AG10803 (cell line): Measurements from ENCODE around the gene DEK.

Experiments used
- DNase-seq: peaks from one replicate; pipeline ENCODE4 v3.0.0; 2010; ENCODE audit warnings: low read depth
- H3K4me3 ChIP-seq: 2 replicates; pipeline ENCODE4 v1.5.1; 2011; ENCODE audit warnings: mild to moderate bottlenecking, low read length, control low read depth
- CTCF ChIP-seq: conservative IDR thresholded peaks from 2 replicates; pipeline ENCODE4 v1.5.1; 2011; ENCODE audit warnings: mild to moderate bottlenecking, low read length, control low read depth, inconsistent platforms

DEK gene

GRCh38 chr6:18259675-18260447 is 4.5 kb downstream of the DEK start:
- H3K4me3 ChIP-seq = no peak overlapping the region
- DNase-seq = no peak
- no peak for TF ChIP-seq CTCF

- TF ChIP-seq CTCF = no peak
- no peak overlapping the region for H3K4me3 ChIP-seq
- no peak for DNase-seq
Measured at GRCh38 chr6:18254793-18255192, 9.5 kb downstream of the DEK start.

GRCh38 chr6:18253635-18254034 is 10.7 kb downstream of the DEK start:
- H3K4me3 ChIP-seq = no peak overlapping the region
- no peak for TF ChIP-seq CTCF

GRCh38 chr6:18249271-18249670 is 15.1 kb downstream of the DEK start:
- DNase-seq = no peak
- TF ChIP-seq CTCF = no peak
- no peak overlapping the region for H3K4me3 ChIP-seq

More at GRCh38 chr6:18253635-18254034, 10.7 kb downstream of the DEK start:
- no peak for DNase-seq

GRCh38 chr6:18248698-18249097 is 15.6 kb downstream of the DEK start:
- TF ChIP-seq CTCF = no peak
- no peak overlapping the region for H3K4me3 ChIP-seq
- DNase-seq = no peak

GRCh38 chr6:18247002-18247401 is 17.3 kb downstream of the DEK start:
- H3K4me3 ChIP-seq = no peak overlapping the region
- no peak for TF ChIP-seq CTCF
- no peak for DNase-seq

GRCh38 chr6:18246205-18246604 is 18.1 kb downstream of the DEK start:
- no peak for TF ChIP-seq CTCF
- no peak for DNase-seq

More at GRCh38 chr6:18246205-18246604, 18.1 kb downstream of the DEK start:
- H3K4me3 ChIP-seq = no peak overlapping the region
